Activated CD4-positive, alpha-beta T cell treated with anti-CD3 and anti-CD28 coated beads, Interleukin-2, Interleukin-6, amounts not matched to agents 100 ng/mL and 50 ng/mL, durations not matched to agents 16 hours and 8 hours (primary cell): Measurements from ENCODE around the gene CYP27A1.
A peak's percentile ranks its signal among the peaks of the same experiment; 100 is the strongest.
"Not testable (repeated sequence)": the region's sequence is repeated elsewhere in the genome, so short reads cannot be mapped to it uniquely, and the experiment has no call there.

Experiments used
- DNase-seq: peaks from one replicate; pipeline ENCODE4 v3.0.0-alpha.2; 2020

CYP27A1 gene

GRCh38 chr2:218781691-218782527, at the start of gene CYP27A1:
Gene CYP27A1, plus strand, starts transcription at chr2:218782147. Its CDS starts 36 bp downstream, at chr2:218782183.
- no peak for DNase-seq

DNA sequence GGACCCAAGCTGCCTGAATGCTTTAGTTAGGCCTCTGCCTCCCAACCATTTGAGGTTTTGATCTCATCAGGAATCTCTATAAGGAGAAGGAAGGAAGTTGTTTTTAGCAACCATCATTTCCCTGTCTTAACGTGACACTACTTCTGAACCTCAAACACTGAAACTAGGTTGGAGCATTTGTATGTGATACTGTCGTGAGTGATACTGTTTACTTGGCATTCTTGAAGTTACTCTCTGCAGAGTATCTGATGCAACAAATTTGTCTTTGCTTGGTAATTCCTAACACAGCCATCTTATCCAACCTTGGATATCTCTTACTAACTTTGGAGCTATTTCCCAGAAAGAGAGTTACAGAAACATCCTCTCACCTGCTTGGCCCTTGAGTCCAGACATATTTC, 49.2 kb upstream of the CYP27A1 start:
- DNase-seq: no peak

DNA sequence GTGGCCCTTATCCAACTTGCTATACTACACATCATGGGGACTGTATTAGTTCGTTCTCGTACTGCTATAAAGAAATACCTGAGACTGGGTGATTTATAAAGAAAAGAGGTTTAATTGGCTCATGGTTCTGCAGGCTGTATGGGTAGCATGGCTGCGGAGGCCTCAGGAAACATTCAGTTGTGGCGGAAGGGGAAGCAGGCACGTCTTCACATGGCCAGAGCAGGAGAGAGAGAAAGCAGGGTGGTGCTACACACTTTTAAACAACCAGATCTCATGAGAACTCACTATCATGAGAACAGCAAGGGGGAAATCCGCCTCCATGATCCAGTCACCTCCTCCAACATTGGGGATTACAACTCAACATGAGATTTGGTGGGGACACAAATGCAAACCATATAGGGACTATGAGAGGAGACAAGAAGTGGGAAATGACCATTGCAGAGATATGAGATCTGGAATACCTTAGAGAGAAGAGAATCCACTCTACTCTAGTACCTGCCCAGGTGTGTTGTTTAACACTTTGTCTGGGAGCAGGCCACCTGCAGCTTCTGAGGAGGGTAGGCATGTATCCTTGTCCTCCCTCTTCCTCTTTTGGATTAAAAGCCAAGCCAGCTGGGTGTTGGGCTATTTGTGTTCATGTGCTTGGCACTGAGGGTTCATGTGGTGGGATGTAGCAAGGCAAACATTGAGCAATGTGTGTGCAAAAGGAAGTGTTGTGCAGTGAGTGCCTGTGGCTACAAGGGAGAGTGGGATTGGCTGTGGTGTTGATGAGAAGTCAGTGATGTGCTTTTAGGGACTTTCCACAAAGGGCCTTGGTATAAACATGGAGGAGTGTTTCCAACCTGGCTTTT, 48.6 kb upstream of the CYP27A1 start:
- DNase-seq: peak; percentile 58

- no peak for DNase-seq
These were observed 47.6 kb upstream of the CYP27A1 start for GRCh38 chr2:218734190-218734975.

DNA sequence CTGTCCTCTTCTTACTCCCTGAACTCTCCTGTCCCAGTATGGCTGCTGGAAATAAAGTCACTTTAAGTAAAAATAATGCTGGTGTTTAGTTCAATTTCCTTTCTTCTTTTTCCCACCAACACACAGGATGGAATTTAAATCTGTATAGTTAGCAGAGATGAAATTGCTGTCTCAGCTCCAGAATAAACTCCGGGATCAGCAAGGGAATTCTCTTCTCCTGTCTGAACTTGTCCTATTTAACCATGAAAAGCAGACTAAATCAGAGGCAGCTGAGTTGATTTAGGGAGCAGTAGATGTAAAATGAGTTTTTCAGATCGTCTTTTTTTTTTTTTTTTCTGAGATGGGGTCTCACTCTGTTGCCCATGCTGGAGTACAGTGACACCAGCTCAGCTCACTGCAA, 45.4 kb upstream of the CYP27A1 start:
- DNase-seq: no peak

GRCh38 chr2:218743068-218743467, 38.9 kb upstream of the CYP27A1 start:
- peak; percentile 18 for DNase-seq

DNA sequence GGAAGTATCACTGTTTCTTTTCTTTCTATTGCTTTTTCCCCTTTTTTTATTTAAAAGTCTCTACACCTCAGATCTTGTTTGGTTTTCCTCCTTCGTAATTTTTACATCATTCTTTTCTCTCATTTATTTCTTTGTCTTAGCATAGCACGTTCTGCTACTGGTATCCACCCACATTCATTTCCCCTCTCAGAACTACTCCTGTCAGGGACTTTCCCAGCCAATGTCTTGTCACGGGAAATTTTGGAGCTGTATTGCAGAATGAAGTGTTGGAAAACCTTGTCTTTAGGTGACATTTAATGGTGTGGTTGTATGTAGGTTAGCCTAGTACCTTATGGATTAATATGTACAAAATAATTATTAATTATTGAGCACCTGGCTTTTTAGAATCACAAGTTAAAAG, 37.3 kb upstream of the CYP27A1 start:
- DNase-seq: peak; percentile 13

- no peak for DNase-seq
These were observed 36.8 kb upstream of the CYP27A1 start for GRCh38 chr2:218745160-218745558.

GRCh38 chr2:218745559-218746469, 36.1 kb upstream of the CYP27A1 start:
- no peak for DNase-seq

GRCh38 chr2:218746470-218746795, 35.5 kb upstream of the CYP27A1 start:
- no peak for DNase-seq

DNA sequence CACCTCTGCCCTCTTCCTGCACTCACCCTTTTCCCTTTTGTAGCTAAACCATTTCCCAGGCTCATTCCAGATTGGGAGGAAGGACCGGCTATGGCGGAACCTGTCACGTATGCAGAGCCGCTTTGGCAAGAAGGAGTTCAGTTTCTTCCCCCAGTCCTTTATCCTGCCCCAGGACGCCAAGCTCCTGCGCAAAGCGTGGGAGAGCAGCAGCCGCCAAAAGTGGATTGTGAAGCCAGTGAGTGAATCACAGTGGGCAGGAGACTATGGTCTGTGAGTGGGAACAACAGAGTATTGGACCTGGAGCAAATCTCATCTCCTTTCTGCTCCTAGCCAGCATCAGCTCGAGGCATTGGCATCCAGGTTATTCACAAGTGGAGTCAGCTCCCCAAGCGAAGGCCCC, 35.0 kb upstream of the CYP27A1 start:
- DNase-seq: no peak

- no peak for DNase-seq
These were observed 33.1 kb upstream of the CYP27A1 start for GRCh38 chr2:218748741-218749441.

GRCh38 chr2:218754201-218754600, 27.7 kb upstream of the CYP27A1 start:
- DNase-seq: no peak

- no peak for DNase-seq
These were observed 27.2 kb upstream of the CYP27A1 start for GRCh38 chr2:218754781-218755180.

DNA sequence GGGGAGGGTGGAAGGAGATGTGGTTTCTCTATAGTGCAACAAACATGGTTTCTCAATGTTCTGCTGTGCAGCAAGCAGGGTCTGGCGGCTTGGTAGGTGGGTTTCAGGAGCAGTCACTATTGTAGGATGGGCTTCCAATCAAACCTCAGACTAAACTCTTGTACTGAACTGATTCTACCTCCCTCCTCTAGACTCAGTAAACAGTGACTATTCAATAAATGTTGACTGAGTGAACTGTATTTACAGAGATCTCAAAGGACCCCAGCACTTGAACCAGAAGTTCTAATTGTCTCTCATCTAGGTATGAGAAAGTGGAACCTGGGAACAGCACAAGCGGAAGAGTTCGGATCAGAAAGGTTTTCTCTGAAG, 26.8 kb upstream of the CYP27A1 start:
- no peak for DNase-seq

DNA sequence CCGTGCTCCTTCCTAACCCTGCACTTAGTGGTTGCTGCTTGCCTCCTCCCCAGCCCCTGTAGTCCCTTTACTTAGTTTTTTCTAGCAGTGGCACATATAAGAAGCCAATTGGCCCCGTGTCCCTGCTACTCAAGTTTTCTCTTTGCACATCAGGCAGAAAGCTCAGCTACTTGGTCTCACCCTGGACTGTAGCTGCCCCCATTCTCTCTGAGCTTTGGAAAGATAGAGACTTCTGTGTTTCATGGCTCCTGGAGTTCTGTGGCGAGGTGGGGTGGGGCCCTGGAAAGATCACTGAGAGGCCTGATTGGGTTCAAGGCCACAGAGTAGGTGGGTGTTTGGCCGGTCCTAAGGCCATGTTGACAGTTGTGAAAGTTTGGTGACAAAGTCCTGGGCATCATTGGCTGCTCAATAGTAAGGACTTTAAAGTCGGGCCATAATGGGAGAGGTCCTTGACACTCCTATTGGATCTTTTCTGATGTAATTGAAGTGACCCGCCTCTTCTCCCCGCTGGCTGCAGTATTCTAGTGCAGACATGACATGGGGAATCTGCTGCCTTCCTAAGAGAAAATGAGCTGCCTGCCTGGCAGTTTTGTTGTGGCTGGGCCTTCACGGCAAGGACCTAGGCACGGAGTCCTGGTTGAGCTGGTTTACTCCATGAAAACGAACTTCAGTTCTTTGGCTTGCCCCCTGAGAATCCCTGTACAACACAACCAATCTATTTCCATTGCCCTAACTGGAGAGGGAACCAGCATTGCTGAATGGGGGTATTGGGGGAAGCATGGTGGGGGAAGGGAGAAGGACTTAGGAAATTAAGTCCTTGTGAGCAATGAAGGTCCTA, 26.2 kb upstream of the CYP27A1 start:
- no peak for DNase-seq

DNA sequence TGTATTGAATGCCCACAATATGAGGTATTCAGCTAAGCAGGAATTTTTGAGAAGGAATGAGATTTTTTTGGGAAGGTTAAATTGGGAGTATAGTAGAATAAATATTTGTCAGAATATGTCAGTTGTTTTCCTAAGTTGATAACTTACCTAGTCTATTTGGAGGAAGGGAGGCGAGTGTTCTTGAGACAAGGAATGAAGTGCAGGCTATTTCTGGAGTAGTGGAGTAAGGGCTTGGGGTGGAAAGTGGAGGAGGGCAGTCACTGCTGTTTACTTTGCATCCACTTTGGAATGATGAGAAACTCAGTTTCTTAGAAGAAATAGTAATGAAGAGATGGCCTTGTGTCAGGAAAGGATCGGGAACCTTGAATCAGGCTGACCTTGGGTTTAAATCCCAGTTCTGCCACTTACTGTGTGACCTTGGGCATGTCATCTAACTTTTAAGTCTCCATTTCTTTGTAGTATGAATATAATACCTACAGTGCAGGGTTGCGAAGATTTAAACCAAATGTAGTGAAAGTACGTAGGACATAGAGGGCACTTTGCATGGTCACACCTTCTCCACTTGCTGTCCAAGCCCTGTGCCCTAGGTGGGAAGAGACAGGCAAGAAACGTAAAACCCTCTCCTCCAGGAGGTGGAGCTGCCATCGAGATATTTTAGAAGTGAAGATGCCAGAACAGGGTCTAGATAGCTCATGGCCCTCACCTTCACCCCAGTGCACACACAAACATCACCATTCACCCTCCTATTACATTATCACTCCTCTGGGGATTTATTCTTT, 25.2 kb upstream of the CYP27A1 start:
- DNase-seq: no peak

DNA sequence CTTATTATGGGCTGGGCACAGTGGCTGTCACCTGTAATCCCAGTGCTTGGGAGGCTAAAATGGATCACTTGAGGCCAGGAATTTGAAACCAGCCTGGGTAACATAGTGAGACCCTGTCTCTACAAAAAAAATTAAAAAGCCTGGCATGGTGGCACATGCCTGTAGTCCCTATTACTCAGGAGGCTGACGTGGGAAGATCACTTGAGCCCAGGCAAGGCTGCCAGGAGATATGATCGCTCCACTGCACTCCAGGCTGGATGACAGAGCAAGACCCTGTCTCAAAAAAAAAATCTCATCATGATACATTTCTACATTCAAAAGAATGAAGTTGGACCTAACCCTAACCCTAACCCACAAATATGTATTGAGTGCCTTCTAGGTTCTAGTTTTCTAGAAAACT, 20.2 kb upstream of the CYP27A1 start:
- no peak for DNase-seq

DNA sequence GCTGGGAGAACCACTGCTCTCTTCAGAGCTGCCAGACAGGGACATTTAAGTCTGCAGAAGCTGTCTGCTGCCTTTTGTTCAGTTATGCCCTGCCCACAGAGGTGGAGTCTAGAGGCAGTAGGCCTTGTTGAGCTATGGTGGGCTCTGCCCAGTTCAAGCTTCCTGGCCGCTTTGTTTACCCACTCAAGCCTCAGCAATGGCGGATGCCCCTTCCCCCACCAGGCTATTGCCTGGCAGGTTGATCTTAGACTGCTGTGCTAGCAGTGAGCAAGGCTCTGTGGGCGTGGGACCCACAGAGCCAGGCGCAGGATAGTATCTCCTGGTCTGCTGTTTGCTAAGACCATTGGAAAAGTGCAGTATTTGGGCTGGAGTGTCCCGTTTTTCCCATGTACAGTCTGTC, 9.2 kb upstream of the CYP27A1 start:
- DNase-seq: not testable (repeated sequence)

- no peak for DNase-seq
These were observed 8.1 kb upstream of the CYP27A1 start for GRCh38 chr2:218773881-218774280.
